GM23248 (cell line): ENCODE data around the gene CCDC141.

Experiments used
- EZH2 ChIP-seq: fragments of 200-600 bp; sonication (generic); IDR thresholded peaks from 2 replicates; pipeline ENCODE4 v1.6.1; 2018; ENCODE audit warnings: antibody characterized with exemption, mild to moderate bottlenecking; ENCODE audit not compliant: insufficient read depth, poor library complexity, severe bottlenecking
- EZH2phosphoT487 ChIP-seq: fragments of 200-600 bp; sonication (generic); IDR thresholded peaks from 2 replicates; pipeline ENCODE4 v1.6.1; 2018; ENCODE audit warnings: antibody characterized with exemption, moderate library complexity, mild to moderate bottlenecking, low read depth; ENCODE audit not compliant: insufficient read depth

DNA sequence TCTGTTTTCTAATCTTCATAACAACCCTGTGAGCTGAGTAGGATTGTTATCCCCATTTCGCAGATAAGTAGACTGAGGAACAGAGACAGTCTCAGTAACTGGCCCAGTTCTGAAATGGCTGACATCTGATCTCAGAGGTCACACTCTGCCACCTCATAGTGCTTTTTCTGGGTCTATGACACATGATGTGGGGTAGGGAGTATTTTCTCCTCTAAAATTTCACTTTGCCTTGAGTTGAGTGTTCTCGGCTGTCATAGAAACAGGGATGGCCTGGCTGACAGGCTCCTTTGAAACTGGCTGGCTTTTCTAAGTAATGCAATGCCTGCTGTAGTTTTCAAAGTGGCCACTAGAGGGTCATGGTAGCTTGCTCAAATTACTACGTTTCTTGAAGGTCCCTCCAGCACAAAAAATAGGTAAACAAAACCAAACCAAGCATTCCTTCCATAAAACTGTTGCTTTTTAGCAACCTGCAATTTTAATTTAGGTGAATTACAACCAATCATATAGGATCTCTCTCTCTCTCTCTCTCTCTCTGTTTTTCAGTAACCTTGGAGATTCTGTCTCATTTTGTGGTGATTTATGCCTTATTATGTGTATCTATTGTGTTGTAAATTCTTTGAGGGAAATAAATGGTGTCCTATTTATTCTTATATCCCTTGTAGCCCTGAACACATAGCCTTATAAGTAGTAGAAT is 158.5 kb downstream of the CCDC141 start:
- TF ChIP-seq EZH2phosphoT487, result no peak
- TF ChIP-seq EZH2, result no peak
